HG03039 (cell line): ENCODE measurements around the gene PNCK.

Experiments
- ATAC-seq: cut with Tn5 transposase; IDR thresholded peaks from one replicate; pipeline ENCODE4 v1.9.1; 2021; ENCODE audit warnings: mild to moderate bottlenecking, moderate library complexity; ENCODE audit not compliant: unreplicated experiment

Gene PNCK

GRCh38 chrX:153665726-153666306, 7.8 kb downstream of the PNCK start:
- no peak for ATAC-seq

- ATAC-seq: no peak
Observed at GRCh38 chrX:153662266-153662665, 11.3 kb downstream of the PNCK start.

GRCh38 chrX:153659268-153659667, 14.3 kb downstream of the PNCK start:
- no peak for ATAC-seq

GRCh38 chrX:153657161-153657560, 16.5 kb downstream of the PNCK start:
- ATAC-seq: no peak

GRCh38 chrX:153653556-153653955, 20.1 kb downstream of the PNCK start:
- ATAC-seq: no peak

GRCh38 chrX:153651540-153652079, 22.0 kb downstream of the PNCK start:
- ATAC-seq: no peak

- no peak for ATAC-seq
Observed at GRCh38 chrX:153650959-153651358, 22.7 kb downstream of the PNCK start.

- no peak for ATAC-seq
Observed at GRCh38 chrX:153649915-153650782, 23.5 kb downstream of the PNCK start.

- ATAC-seq: no peak
Observed at GRCh38 chrX:153649178-153649914, 24.3 kb downstream of the PNCK start.

GRCh38 chrX:153648358-153649177, 25.0 kb downstream of the PNCK start:
- ATAC-seq: no peak

GRCh38 chrX:153647461-153648357, 25.9 kb downstream of the PNCK start:
- no peak for ATAC-seq

GRCh38 chrX:153646620-153647373, 26.8 kb downstream of the PNCK start, which contains the start of gene DUSP9:
TSS of gene DUSP9 (plus strand) at chrX:153647203. CDS start at chrX:153647954, 751 bp downstream.
- ATAC-seq: no peak

- no peak for ATAC-seq
Observed at GRCh38 chrX:153645921-153646488, 27.6 kb downstream of the PNCK start.

- ATAC-seq: no peak
Observed at GRCh38 chrX:153645151-153645550, 28.5 kb downstream of the PNCK start.

GRCh38 chrX:153644356-153645125, 29.1 kb downstream of the PNCK start:
- no peak for ATAC-seq

GRCh38 chrX:153643431-153644351, 29.9 kb downstream of the PNCK start:
- ATAC-seq: no peak
